ENCODE results near the gene TBC1D17.

TBC1D17 gene

GRCh38 chr19:49891393-49891792 lies 13.9 kb downstream of the TBC1D17 start:
- in situ Hi-C loops (cut with MboI; ENCODE audit: low pct_unique_long_range_greater_than_20kb, low sequenced_read_pairs, unreplicated experiment) = no loop called here
- no peak for TF ChIP-seq CTCF (IDR thresholded peaks at IDR 0.05; ENCODE audit: extremely low read depth, insufficient read depth, missing control alignments)
- no peak for DNase-seq (ENCODE audit: low spot score)

DNA sequence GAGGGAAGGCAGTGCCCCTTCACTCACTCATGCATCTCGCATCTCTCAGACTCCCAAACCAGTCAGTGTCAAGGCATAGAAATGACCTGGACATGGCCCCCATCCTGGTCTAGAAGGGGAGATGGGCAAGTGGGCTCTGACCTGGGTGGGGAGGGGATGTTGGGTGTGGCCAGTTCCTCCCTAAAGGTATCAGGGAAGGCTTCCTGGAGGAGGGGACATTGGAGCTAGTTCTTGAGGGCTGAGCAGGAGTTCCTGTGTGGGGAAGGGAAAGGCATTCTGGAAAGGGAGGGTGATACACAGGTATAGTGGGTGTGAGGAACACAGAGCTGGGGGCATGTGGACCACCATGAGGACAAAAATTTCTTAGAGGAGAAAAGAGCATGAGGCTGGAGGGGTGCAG lies 15.2 kb downstream of the TBC1D17 start:
- TF ChIP-seq CTCF (IDR thresholded peaks at IDR 0.05; ENCODE audit: extremely low read depth, insufficient read depth, missing control alignments) = no peak
- in situ Hi-C loops (cut with MboI; ENCODE audit: low pct_unique_long_range_greater_than_20kb, low sequenced_read_pairs, unreplicated experiment) = no loop called here
- DNase-seq (ENCODE audit: low spot score) = no peak

- no peak for TF ChIP-seq CTCF (IDR thresholded peaks at IDR 0.05; ENCODE audit: extremely low read depth, insufficient read depth, missing control alignments)
- in situ Hi-C loops (cut with MboI; ENCODE audit: low pct_unique_long_range_greater_than_20kb, low sequenced_read_pairs, unreplicated experiment) = no loop called here
- no peak for DNase-seq (ENCODE audit: low spot score)
Observed at GRCh38 chr19:49894011-49894664, 16.6 kb downstream of the TBC1D17 start.

- DNase-seq (ENCODE audit: low spot score) = peak; percentile 75
- no peak for TF ChIP-seq CTCF (IDR thresholded peaks at IDR 0.05; ENCODE audit: extremely low read depth, insufficient read depth, missing control alignments)
- in situ Hi-C loops (cut with MboI; ENCODE audit: low pct_unique_long_range_greater_than_20kb, low sequenced_read_pairs, unreplicated experiment) = no loop called here
Observed at GRCh38 chr19:49894879-49895565, 17.5 kb downstream of the TBC1D17 start.

- DNase-seq (ENCODE audit: low spot score) = peak; percentile 68
- in situ Hi-C loops (cut with MboI; ENCODE audit: low pct_unique_long_range_greater_than_20kb, low sequenced_read_pairs, unreplicated experiment) = no loop called here
- no peak for TF ChIP-seq CTCF (IDR thresholded peaks at IDR 0.05; ENCODE audit: extremely low read depth, insufficient read depth, missing control alignments)
Observed at GRCh38 chr19:49895566-49896297, 18.2 kb downstream of the TBC1D17 start.

GRCh38 chr19:49896863-49897621 lies 19.5 kb downstream of the TBC1D17 start, which contains the start of gene IL4I1:
Gene IL4I1 (minus strand): TSS chr19:49896887. CDS start chr19:49896160, 727 bp downstream.
- DNase-seq (ENCODE audit: low spot score) = peak; percentile 86
- in situ Hi-C loops (cut with MboI; ENCODE audit: low pct_unique_long_range_greater_than_20kb, low sequenced_read_pairs, unreplicated experiment) = no loop called here
- TF ChIP-seq CTCF (IDR thresholded peaks at IDR 0.05; ENCODE audit: extremely low read depth, insufficient read depth, missing control alignments) = no peak
